ENCODE measurements around the gene ZNF326. TPM values are rescaled to one million over a fixed set of nuclear protein-coding genes. Genes with fewer than 3 reads are reported as not detected.
"Not testable (repeated sequence)": the region's sequence is repeated elsewhere in the genome, so short reads cannot be mapped to it uniquely, and the experiment has no call there.

The ZNF326 gene
- total RNA-seq, 1 donor from 2014 or later = 57.3 TPM

- no peak overlapping the region for H3K4me3 Mint-ChIP-seq
- no peak overlapping the region for H3K27ac Mint-ChIP-seq
- peaks cover 8% of the 10 kb centered on the region for H3K4me1 Mint-ChIP-seq
- H3K27me3 Mint-ChIP-seq (ENCODE audit: low read depth) = no peaks in the 10 kb centered on the region
- no peaks in the 10 kb centered on the region for H3K9me3 Mint-ChIP-seq
- DNase-seq (ENCODE audit: low spot score in 2 of 2, unreplicated experiment in 2 of 2) = no peak
- H3K36me3 Mint-ChIP-seq = no peaks in the 10 kb centered on the region
- no peak for TF ChIP-seq CTCF (IDR thresholded peaks at IDR 0.05; ENCODE audit: unreplicated experiment)
These were observed 19.3 kb upstream of the ZNF326 start for GRCh38 chr1:89975540-89976125.

GRCh38 chr1:89978755-89979154 is 16.2 kb upstream of the ZNF326 start:
- no peaks in the 10 kb centered on the region for H3K36me3 Mint-ChIP-seq
- H3K9me3 Mint-ChIP-seq = no peaks in the 10 kb centered on the region
- DNase-seq (ENCODE audit: low spot score in 2 of 2, unreplicated experiment in 2 of 2) = no peak
- TF ChIP-seq CTCF (IDR thresholded peaks at IDR 0.05; ENCODE audit: unreplicated experiment) = no peak
- H3K4me1 Mint-ChIP-seq = peaks cover 9% of the 10 kb centered on the region
- no peaks in the 10 kb centered on the region for H3K27me3 Mint-ChIP-seq (ENCODE audit: low read depth)
- no peak overlapping the region for H3K4me3 Mint-ChIP-seq
- H3K27ac Mint-ChIP-seq = no peak overlapping the region

GRCh38 chr1:89980605-89981004 is 14.3 kb upstream of the ZNF326 start:
- no peak for TF ChIP-seq CTCF (IDR thresholded peaks at IDR 0.05; ENCODE audit: unreplicated experiment)
- Mint-ChIP-seq H3K27me3 (ENCODE audit: low read depth) (no peaks in the 10 kb centered on the region), H3K36me3 (no peaks in the 10 kb centered on the region), H3K27ac (no peak overlapping the region), H3K9me3 (no peaks in the 10 kb centered on the region), H3K4me1 (peaks cover 5% of the 10 kb centered on the region), H3K4me3 (no peak overlapping the region)
- DNase-seq (ENCODE audit: low spot score in 2 of 2, unreplicated experiment in 2 of 2) = no peak

GRCh38 chr1:89982846-89983245 is 12.1 kb upstream of the ZNF326 start:
- not testable (repeated sequence) for DNase-seq (ENCODE audit: low spot score in 2 of 2, unreplicated experiment in 2 of 2); H3K9me3 Mint-ChIP-seq; H3K27me3 Mint-ChIP-seq (ENCODE audit: low read depth); H3K4me3 Mint-ChIP-seq; H3K4me1 Mint-ChIP-seq; H3K36me3 Mint-ChIP-seq; H3K27ac Mint-ChIP-seq

GRCh38 chr1:89984564-89985116 is 10.3 kb upstream of the ZNF326 start:
- not testable (repeated sequence) for H3K9me3 Mint-ChIP-seq; H3K27me3 Mint-ChIP-seq (ENCODE audit: low read depth); H3K4me1 Mint-ChIP-seq; H3K4me3 Mint-ChIP-seq; H3K27ac Mint-ChIP-seq; DNase-seq (ENCODE audit: low spot score in 2 of 2, unreplicated experiment in 2 of 2); H3K36me3 Mint-ChIP-seq

- no peak for DNase-seq (ENCODE audit: low spot score in 2 of 2, unreplicated experiment in 2 of 2)
- Mint-ChIP-seq H3K4me1 (peaks cover 2% of the 10 kb centered on the region), H3K27ac (no peak overlapping the region), H3K27me3 (ENCODE audit: low read depth) (no peaks in the 10 kb centered on the region), H3K36me3 (no peaks in the 10 kb centered on the region), H3K9me3 (no peaks in the 10 kb centered on the region), H3K4me3 (no peak overlapping the region)
- no peak for TF ChIP-seq CTCF (IDR thresholded peaks at IDR 0.05; ENCODE audit: unreplicated experiment)
These were observed 8.9 kb upstream of the ZNF326 start for GRCh38 chr1:89986020-89986419.
